ENCODE measurements around the gene TNS4.
A peak's percentile ranks its signal among the peaks of the same experiment; 100 is the strongest.

The TNS4 gene

GRCh38 chr17:40500709-40501108, 714 bp downstream of the TNS4 start:
- Histone ChIP-seq H3K4me3 (ENCODE audit: low read depth, low read length) (no peak overlapping the region), H3K36me3 (ENCODE audit: insufficient read depth, low read length) (no peaks in the 10 kb centered on the region), H3K27ac (ENCODE audit: low read depth, low read length) (no peak overlapping the region), H3K79me2 (ENCODE audit: control insufficient read depth, insufficient read depth, low read length, unreplicated experiment) (no peaks in the 10 kb centered on the region), H3K27me3 (ENCODE audit: insufficient read depth, low read length) (no peaks in the 10 kb centered on the region), H3K4me1 (ENCODE audit: control insufficient read depth, insufficient read depth, low read length, unreplicated experiment) (peaks cover 24% of the 10 kb centered on the region), H2AFZ (ENCODE audit: low read length, unreplicated experiment) (no peak overlapping the region)

GRCh38 chr17:40500190-40500589, 1.2 kb downstream of the TNS4 start:
- Histone ChIP-seq H2AFZ (ENCODE audit: low read length, unreplicated experiment) (no peak overlapping the region), H3K27me3 (ENCODE audit: insufficient read depth, low read length) (no peaks in the 10 kb centered on the region), H3K4me1 (ENCODE audit: control insufficient read depth, insufficient read depth, low read length, unreplicated experiment) (peaks cover 24% of the 10 kb centered on the region), H3K27ac (ENCODE audit: low read depth, low read length) (no peak overlapping the region), H3K4me3 (ENCODE audit: low read depth, low read length) (no peak overlapping the region), H3K36me3 (ENCODE audit: insufficient read depth, low read length) (no peaks in the 10 kb centered on the region), H3K79me2 (ENCODE audit: control insufficient read depth, insufficient read depth, low read length, unreplicated experiment) (no peaks in the 10 kb centered on the region)

GRCh38 chr17:40499551-40500189, 1.8 kb downstream of the TNS4 start:
- Histone ChIP-seq H3K4me1 (ENCODE audit: control insufficient read depth, insufficient read depth, low read length, unreplicated experiment) (peaks cover 24% of the 10 kb centered on the region), H3K27me3 (ENCODE audit: insufficient read depth, low read length) (no peaks in the 10 kb centered on the region), H3K4me3 (ENCODE audit: low read depth, low read length) (no peak overlapping the region), H3K27ac (ENCODE audit: low read depth, low read length) (0 out of 2 replicates have a peak overlapping the region, but pooled peaks have one; percentile 39), H2AFZ (ENCODE audit: low read length, unreplicated experiment) (peak overlapping the region; percentile 28), H3K36me3 (ENCODE audit: insufficient read depth, low read length) (no peaks in the 10 kb centered on the region), H3K79me2 (ENCODE audit: control insufficient read depth, insufficient read depth, low read length, unreplicated experiment) (no peaks in the 10 kb centered on the region)

GRCh38 chr17:40498281-40499084, 2.9 kb downstream of the TNS4 start:
- Histone ChIP-seq H3K4me1 (ENCODE audit: control insufficient read depth, insufficient read depth, low read length, unreplicated experiment) (peaks cover 24% of the 10 kb centered on the region), H3K4me3 (ENCODE audit: low read depth, low read length) (no peak overlapping the region), H3K27ac (ENCODE audit: low read depth, low read length) (peak overlapping the region; percentile 76), H2AFZ (ENCODE audit: low read length, unreplicated experiment) (no peak overlapping the region), H3K27me3 (ENCODE audit: insufficient read depth, low read length) (no peaks in the 10 kb centered on the region), H3K79me2 (ENCODE audit: control insufficient read depth, insufficient read depth, low read length, unreplicated experiment) (no peaks in the 10 kb centered on the region), H3K36me3 (ENCODE audit: insufficient read depth, low read length) (no peaks in the 10 kb centered on the region)

- peak overlapping the region; percentile 76 for H3K27ac ChIP-seq (ENCODE audit: low read depth, low read length)
- no peaks in the 10 kb centered on the region for H3K79me2 ChIP-seq (ENCODE audit: control insufficient read depth, insufficient read depth, low read length, unreplicated experiment)
- no peak overlapping the region for H3K4me3 ChIP-seq (ENCODE audit: low read depth, low read length)
- H2AFZ ChIP-seq (ENCODE audit: low read length, unreplicated experiment): no peak overlapping the region
- peaks cover 24% of the 10 kb centered on the region for H3K4me1 ChIP-seq (ENCODE audit: control insufficient read depth, insufficient read depth, low read length, unreplicated experiment)
- H3K36me3 ChIP-seq (ENCODE audit: insufficient read depth, low read length): no peaks in the 10 kb centered on the region
- no peaks in the 10 kb centered on the region for H3K27me3 ChIP-seq (ENCODE audit: insufficient read depth, low read length)
These were observed 3.7 kb downstream of the TNS4 start for GRCh38 chr17:40497695-40498094.

- Histone ChIP-seq H3K79me2 (ENCODE audit: control insufficient read depth, insufficient read depth, low read length, unreplicated experiment) (no peaks in the 10 kb centered on the region), H3K27ac (ENCODE audit: low read depth, low read length) (no peak overlapping the region; the same call in 1 of the 2 replicates), H3K4me1 (ENCODE audit: control insufficient read depth, insufficient read depth, low read length, unreplicated experiment) (peaks cover 24% of the 10 kb centered on the region), H3K36me3 (ENCODE audit: insufficient read depth, low read length) (no peaks in the 10 kb centered on the region), H3K4me3 (ENCODE audit: low read depth, low read length) (no peak overlapping the region), H2AFZ (ENCODE audit: low read length, unreplicated experiment) (no peak overlapping the region), H3K27me3 (ENCODE audit: insufficient read depth, low read length) (no peaks in the 10 kb centered on the region)
These were observed 4.6 kb downstream of the TNS4 start for GRCh38 chr17:40496634-40497420.

- no peak overlapping the region for H3K4me3 ChIP-seq (ENCODE audit: low read depth, low read length)
- H3K79me2 ChIP-seq (ENCODE audit: control insufficient read depth, insufficient read depth, low read length, unreplicated experiment): no peaks in the 10 kb centered on the region
- H3K27ac ChIP-seq (ENCODE audit: low read depth, low read length): no peak overlapping the region
- no peaks in the 10 kb centered on the region for H3K36me3 ChIP-seq (ENCODE audit: insufficient read depth, low read length)
- peaks cover 24% of the 10 kb centered on the region for H3K4me1 ChIP-seq (ENCODE audit: control insufficient read depth, insufficient read depth, low read length, unreplicated experiment)
- H2AFZ ChIP-seq (ENCODE audit: low read length, unreplicated experiment): no peak overlapping the region
- no peaks in the 10 kb centered on the region for H3K27me3 ChIP-seq (ENCODE audit: insufficient read depth, low read length)
These were observed 5.3 kb downstream of the TNS4 start for GRCh38 chr17:40496170-40496569.

GRCh38 chr17:40495140-40495539, 6.3 kb downstream of the TNS4 start:
- no peak overlapping the region for H2AFZ ChIP-seq (ENCODE audit: low read length, unreplicated experiment)
- no peaks in the 10 kb centered on the region for H3K36me3 ChIP-seq (ENCODE audit: insufficient read depth, low read length)
- no peak overlapping the region for H3K27ac ChIP-seq (ENCODE audit: low read depth, low read length)
- no peaks in the 10 kb centered on the region for H3K27me3 ChIP-seq (ENCODE audit: insufficient read depth, low read length)
- H3K4me1 ChIP-seq (ENCODE audit: control insufficient read depth, insufficient read depth, low read length, unreplicated experiment): peaks cover 32% of the 10 kb centered on the region
- no peak overlapping the region for H3K4me3 ChIP-seq (ENCODE audit: low read depth, low read length)
- no peaks in the 10 kb centered on the region for H3K79me2 ChIP-seq (ENCODE audit: control insufficient read depth, insufficient read depth, low read length, unreplicated experiment)

- Histone ChIP-seq H2AFZ (ENCODE audit: low read length, unreplicated experiment) (no peak overlapping the region), H3K4me3 (ENCODE audit: low read depth, low read length) (no peak overlapping the region), H3K27ac (ENCODE audit: low read depth, low read length) (peak overlapping the region; percentile 27; the same call in 1 of the 2 replicates), H3K27me3 (ENCODE audit: insufficient read depth, low read length) (no peaks in the 10 kb centered on the region), H3K4me1 (ENCODE audit: control insufficient read depth, insufficient read depth, low read length, unreplicated experiment) (peaks cover 31% of the 10 kb centered on the region), H3K79me2 (ENCODE audit: control insufficient read depth, insufficient read depth, low read length, unreplicated experiment) (no peaks in the 10 kb centered on the region), H3K36me3 (ENCODE audit: insufficient read depth, low read length) (no peaks in the 10 kb centered on the region)
These were observed 7.7 kb downstream of the TNS4 start for GRCh38 chr17:40493697-40494096.

- Histone ChIP-seq H2AFZ (ENCODE audit: low read length, unreplicated experiment) (no peak overlapping the region), H3K4me3 (ENCODE audit: low read depth, low read length) (no peak overlapping the region), H3K79me2 (ENCODE audit: control insufficient read depth, insufficient read depth, low read length, unreplicated experiment) (no peaks in the 10 kb centered on the region), H3K4me1 (ENCODE audit: control insufficient read depth, insufficient read depth, low read length, unreplicated experiment) (peaks cover 37% of the 10 kb centered on the region), H3K27me3 (ENCODE audit: insufficient read depth, low read length) (no peaks in the 10 kb centered on the region), H3K27ac (ENCODE audit: low read depth, low read length) (no peak overlapping the region), H3K36me3 (ENCODE audit: insufficient read depth, low read length) (no peaks in the 10 kb centered on the region)
These were observed 9.9 kb downstream of the TNS4 start for GRCh38 chr17:40491486-40491885.
